ENCODE data around the gene SCG2. TPM values are rescaled to one million over a fixed set of nuclear protein-coding genes. Genes with fewer than 3 reads are reported as not detected.

SCG2 gene
- total and polyA plus RNA-seq, 2 experiments from 2014 or later = under 0.01 to 0.60 TPM

- H3K27ac ChIP-seq = no peak overlapping the region
- no peak overlapping the region for H3K9ac ChIP-seq
- H3K79me2 ChIP-seq (ENCODE audit: insufficient read depth) = no peaks in the 10 kb centered on the region
- no peaks in the 10 kb centered on the region; the same call in 1 of the 2 replicates for H3F3A ChIP-seq (ENCODE audit: insufficient read depth)
- in situ Hi-C loops (cut with MboI) = no loop called here
- H3K27me3 ChIP-seq (replicated peaks; ENCODE audit: insufficient read depth) = no peaks in the 10 kb centered on the region
- no peaks in the 10 kb centered on the region for H3K36me3 ChIP-seq (ENCODE audit: low read depth)
- no peak for TF ChIP-seq EZH2phosphoT487 (IDR thresholded peaks at IDR 0.05; ENCODE audit: insufficient read depth, low read depth)
- TF ChIP-seq EZH2 (IDR thresholded peaks at IDR 0.05; ENCODE audit: insufficient read depth, poor library complexity, severe bottlenecking) = no peak
- WGBS, 2 experiments (ENCODE audit: low coverage in 1 of 2, low lambda C conversion rate in 2 of 2, missing lambda C conversion rate in 2 of 2) = 38 to 43% methylated on average over 1 of the region's 1 CpG
- no peaks in the 10 kb centered on the region for H4K20me1 ChIP-seq (ENCODE audit: insufficient read depth)
- no peaks in the 10 kb centered on the region for H3K9me2 ChIP-seq (ENCODE audit: insufficient read depth)
- H3K9me3 ChIP-seq (ENCODE audit: low read depth) = no peaks in the 10 kb centered on the region
- DNase-seq = no peak
- H3K4me2 ChIP-seq (ENCODE audit: unreplicated experiment) = no peak overlapping the region
- H3K4me1 ChIP-seq (ENCODE audit: insufficient read depth) = peaks cover 7% of the 10 kb centered on the region; the same call in 1 of the 2 replicates
- H2AFZ ChIP-seq = no peak overlapping the region
- H3K4me3 ChIP-seq = no peak overlapping the region
Measured at GRCh38 chr2:223558970-223559369, 43.2 kb downstream of the SCG2 start.

GRCh38 chr2:223554923-223555322 is 47.2 kb downstream of the SCG2 start:
- Histone ChIP-seq H3F3A (ENCODE audit: insufficient read depth) (peaks cover 2% of the 10 kb centered on the region; the same call in 1 of the 2 replicates), H3K9ac (no peak overlapping the region), H3K27me3 (replicated peaks; ENCODE audit: insufficient read depth) (0 out of 2 replicates have a peak, but pooled peaks cover 5% of the 10 kb centered on the region), H2AFZ (no peak overlapping the region), H3K9me3 (ENCODE audit: low read depth) (no peaks in the 10 kb centered on the region), H3K4me1 (ENCODE audit: insufficient read depth) (peaks cover under 1% of the 10 kb centered on the region; the same call in 1 of the 2 replicates), H3K27ac (no peak overlapping the region), H3K9me2 (ENCODE audit: insufficient read depth) (no peaks in the 10 kb centered on the region), H3K4me2 (ENCODE audit: unreplicated experiment) (no peak overlapping the region), H3K4me3 (no peak overlapping the region), H3K79me2 (ENCODE audit: insufficient read depth) (no peaks in the 10 kb centered on the region), H3K36me3 (ENCODE audit: low read depth) (no peaks in the 10 kb centered on the region), H4K20me1 (ENCODE audit: insufficient read depth) (no peaks in the 10 kb centered on the region)
- no peak for TF ChIP-seq EZH2phosphoT487 (IDR thresholded peaks at IDR 0.05; ENCODE audit: insufficient read depth, low read depth)
- TF ChIP-seq EZH2 (IDR thresholded peaks at IDR 0.05; ENCODE audit: insufficient read depth, poor library complexity, severe bottlenecking) = no peak
- in situ Hi-C loops (cut with MboI) = no loop called here
- no peak for DNase-seq
- WGBS, 2 experiments (ENCODE audit: low coverage in 1 of 2, low lambda C conversion rate in 2 of 2, missing lambda C conversion rate in 2 of 2) = 80 to 84% methylated on average over 3 of the region's 3 CpGs

GRCh38 chr2:223549215-223549614 is 52.9 kb downstream of the SCG2 start:
- no peaks in the 10 kb centered on the region for H3K9me2 ChIP-seq (ENCODE audit: insufficient read depth)
- DNase-seq = peak; percentile 89
- H3K79me2 ChIP-seq (ENCODE audit: insufficient read depth) = no peaks in the 10 kb centered on the region
- peaks cover 18% of the 10 kb centered on the region; the same call in 1 of the 2 replicates for H3F3A ChIP-seq (ENCODE audit: insufficient read depth)
- H4K20me1 ChIP-seq (ENCODE audit: insufficient read depth) = no peaks in the 10 kb centered on the region
- H3K4me3 ChIP-seq = peak overlapping the region; percentile 10; the same call in 1 of the 2 replicates
- H3K4me2 ChIP-seq (ENCODE audit: unreplicated experiment) = peak overlapping the region; percentile 55
- WGBS, 2 experiments (ENCODE audit: low coverage in 1 of 2, low lambda C conversion rate in 2 of 2, missing lambda C conversion rate in 2 of 2) = 3 to 6% methylated on average over 8 of the region's 8 CpGs
- H3K4me1 ChIP-seq (ENCODE audit: insufficient read depth) = peaks cover 16% of the 10 kb centered on the region
- H3K36me3 ChIP-seq (ENCODE audit: low read depth) = no peaks in the 10 kb centered on the region
- H3K27me3 ChIP-seq (replicated peaks; ENCODE audit: insufficient read depth) = 0 out of 2 replicates have a peak, but pooled peaks cover 5% of the 10 kb centered on the region
- TF ChIP-seq EZH2phosphoT487 (IDR thresholded peaks at IDR 0.05; ENCODE audit: insufficient read depth, low read depth) (no peak), EZH2 (IDR thresholded peaks at IDR 0.05; ENCODE audit: insufficient read depth, poor library complexity, severe bottlenecking) (no peak)
- no peak overlapping the region for H3K27ac ChIP-seq
- in situ Hi-C loops (cut with MboI) = no loop called here
- no peak overlapping the region for H2AFZ ChIP-seq
- H3K9ac ChIP-seq = no peak overlapping the region
- H3K9me3 ChIP-seq (ENCODE audit: low read depth) = no peaks in the 10 kb centered on the region

- Histone ChIP-seq H4K20me1 (ENCODE audit: insufficient read depth) (no peaks in the 10 kb centered on the region), H3F3A (ENCODE audit: insufficient read depth) (peaks cover 18% of the 10 kb centered on the region; the same call in 1 of the 2 replicates), H3K27ac (no peak overlapping the region), H3K9me3 (ENCODE audit: low read depth) (no peaks in the 10 kb centered on the region), H3K9me2 (ENCODE audit: insufficient read depth) (no peaks in the 10 kb centered on the region), H3K4me3 (no peak overlapping the region), H3K36me3 (ENCODE audit: low read depth) (no peaks in the 10 kb centered on the region), H3K9ac (no peak overlapping the region), H2AFZ (no peak overlapping the region), H3K4me2 (ENCODE audit: unreplicated experiment) (no peak overlapping the region), H3K79me2 (ENCODE audit: insufficient read depth) (no peaks in the 10 kb centered on the region), H3K27me3 (replicated peaks; ENCODE audit: insufficient read depth) (no peaks in the 10 kb centered on the region), H3K4me1 (ENCODE audit: insufficient read depth) (peaks cover 16% of the 10 kb centered on the region)
- 78 to 81% methylated on average over 5 of the region's 5 CpGs for WGBS, 2 experiments (ENCODE audit: low coverage in 1 of 2, low lambda C conversion rate in 2 of 2, missing lambda C conversion rate in 2 of 2)
- no peak for TF ChIP-seq EZH2 (IDR thresholded peaks at IDR 0.05; ENCODE audit: insufficient read depth, poor library complexity, severe bottlenecking)
- TF ChIP-seq EZH2phosphoT487 (IDR thresholded peaks at IDR 0.05; ENCODE audit: insufficient read depth, low read depth) = no peak
- in situ Hi-C loops (cut with MboI) = no loop called here
- DNase-seq = no peak
Measured at GRCh38 chr2:223548194-223548593, 54.0 kb downstream of the SCG2 start.

Other genes with a start within 250 kb of the SCG2 start
- gene AP1S3, start 235.2 kb upstream of the SCG2 start, total RNA-seq (2014; rRNA removed; shearing (Covaris generic)) = 0.43 and 1.8 TPM in 2 replicates
- 2.0 and 2.3 TPM in 2 replicates for gene AP1S3, start 235.2 kb upstream of the SCG2 start, polyA plus RNA-seq (2016; fragmentation: Nextera tagmentation; extraction: Ambion mirVana)

Measured in GM23248 (cell line).